C4-2B (cell line): ENCODE measurements around the gene TMEM54.

Experiments
- CTCF ChIP-seq: fragments of 450-650 bp; conservative IDR thresholded peaks from 2 replicates; pipeline ENCODE4 v1.5.1; 2017; ENCODE audit warnings: mild to moderate bottlenecking
- ZFX ChIP-seq: fragments of 450-650 bp; IDR thresholded peaks from 2 replicates; pipeline ENCODE4 v1.6.1; 2017

GRCh38 chr1:32867151-32867550 lies 34.0 kb downstream of the TMEM54 start:
- TF ChIP-seq CTCF = no peak
- no peak for TF ChIP-seq ZFX
